Measurements from ENCODE around the gene UMAD1. TPM values are rescaled to one million over a fixed set of nuclear protein-coding genes. Genes with fewer than 3 reads are reported as not detected.

The UMAD1 gene
- total and polyA plus RNA-seq, 4 donors: 7.7 to 19.2 (median 12.2) TPM

DNA sequence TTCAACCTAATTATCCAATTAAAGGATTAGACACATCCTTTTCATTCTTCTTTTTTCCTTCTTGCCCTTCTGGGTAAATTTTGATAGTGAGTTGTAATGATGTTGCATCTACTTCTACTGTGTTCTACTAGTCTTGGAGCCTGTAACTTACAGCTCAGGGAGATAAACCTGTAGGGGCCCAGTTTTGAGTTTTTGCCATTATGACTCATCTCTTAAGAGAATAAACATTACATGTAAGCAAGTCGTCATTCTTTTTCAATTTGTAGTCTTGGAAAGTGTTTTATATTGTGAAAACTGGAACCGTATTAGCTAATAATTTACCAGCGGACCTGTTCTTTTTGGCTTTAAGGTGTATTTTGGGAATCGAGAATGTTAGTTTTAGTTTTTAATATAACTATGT is 167.6 kb downstream of the UMAD1 start:
- Histone ChIP-seq H3K36me3 (ENCODE audit: control insufficient read depth in 4 of 4, insufficient read depth in 4 of 4, low read length in 4 of 4) (no peaks in the 10 kb centered on the region), H3K4me1 (ENCODE audit: control insufficient read depth in 5 of 5, insufficient read depth in 5 of 5, low read length in 5 of 5) (no peaks in the 10 kb centered on the region), H3K9ac (ENCODE audit: insufficient read depth in 1 of 2, low read length in 2 of 2) (no peak overlapping the region), H3K27me3 (ENCODE audit: control insufficient read depth in 3 of 3, insufficient read depth in 3 of 3, low read length in 2 of 3) (no peaks in the 10 kb centered on the region), H3K9me3 (ENCODE audit: control insufficient read depth in 4 of 4, insufficient read depth in 3 of 4, low read length in 3 of 4) (no peaks in the 10 kb centered on the region), H3K27ac (ENCODE audit: low read depth in 1 of 2, low read length in 1 of 2) (no peak overlapping the region), H3K4me3 (no peak overlapping the region)
- no peak for ATAC-seq (ENCODE audit: insufficient read depth, low FRiP score)
- 80% methylated on average over 4 of the region's 4 CpGs for WGBS, 2 donors
- no peak for DNase-seq
- TF ChIP-seq, protein P1, sequence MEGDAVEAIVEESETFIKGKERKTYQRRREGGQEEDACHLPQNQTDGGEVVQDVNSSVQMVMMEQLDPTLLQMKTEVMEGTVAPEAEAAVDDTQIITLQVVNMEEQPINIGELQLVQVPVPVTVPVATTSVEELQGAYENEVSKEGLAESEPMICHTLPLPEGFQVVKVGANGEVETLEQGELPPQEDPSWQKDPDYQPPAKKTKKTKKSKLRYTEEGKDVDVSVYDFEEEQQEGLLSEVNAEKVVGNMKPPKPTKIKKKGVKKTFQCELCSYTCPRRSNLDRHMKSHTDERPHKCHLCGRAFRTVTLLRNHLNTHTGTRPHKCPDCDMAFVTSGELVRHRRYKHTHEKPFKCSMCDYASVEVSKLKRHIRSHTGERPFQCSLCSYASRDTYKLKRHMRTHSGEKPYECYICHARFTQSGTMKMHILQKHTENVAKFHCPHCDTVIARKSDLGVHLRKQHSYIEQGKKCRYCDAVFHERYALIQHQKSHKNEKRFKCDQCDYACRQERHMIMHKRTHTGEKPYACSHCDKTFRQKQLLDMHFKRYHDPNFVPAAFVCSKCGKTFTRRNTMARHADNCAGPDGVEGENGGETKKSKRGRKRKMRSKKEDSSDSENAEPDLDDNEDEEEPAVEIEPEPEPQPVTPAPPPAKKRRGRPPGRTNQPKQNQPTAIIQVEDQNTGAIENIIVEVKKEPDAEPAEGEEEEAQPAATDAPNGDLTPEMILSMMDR (IDR thresholded peaks at IDR 0.05; ENCODE audit: control extremely low read depth, extremely low read depth): no peak

DNA sequence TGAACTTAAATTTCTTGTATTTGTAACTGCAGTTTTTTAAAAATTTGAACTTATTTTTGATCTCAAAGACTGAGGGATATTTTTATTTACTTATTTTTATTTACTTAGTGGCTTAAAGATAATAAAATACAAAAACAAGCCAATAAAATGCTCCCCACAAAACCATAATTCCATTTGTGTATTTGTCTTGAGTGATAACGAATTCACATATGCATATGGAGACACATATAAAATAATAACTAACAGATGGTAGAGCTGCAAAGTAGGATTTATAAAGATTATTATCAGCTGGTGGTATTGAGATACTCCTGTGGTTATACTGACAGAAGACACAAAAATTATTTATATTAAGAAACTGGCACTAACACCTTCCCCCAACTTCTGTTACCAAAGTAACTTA is 168.1 kb downstream of the UMAD1 start:
- H3K27ac ChIP-seq (ENCODE audit: low read depth in 1 of 2, low read length in 1 of 2): no peak overlapping the region
- no peaks in the 10 kb centered on the region for H3K36me3 ChIP-seq (ENCODE audit: control insufficient read depth in 4 of 4, insufficient read depth in 4 of 4, low read length in 4 of 4)
- H3K4me1 ChIP-seq (ENCODE audit: control insufficient read depth in 5 of 5, insufficient read depth in 5 of 5, low read length in 5 of 5): no peaks in the 10 kb centered on the region
- TF ChIP-seq, protein P1 (IDR thresholded peaks at IDR 0.05; ENCODE audit: control extremely low read depth, extremely low read depth): no peak
- H3K9me3 ChIP-seq (ENCODE audit: control insufficient read depth in 4 of 4, insufficient read depth in 3 of 4, low read length in 3 of 4): no peaks in the 10 kb centered on the region
- H3K27me3 ChIP-seq (ENCODE audit: control insufficient read depth in 3 of 3, insufficient read depth in 3 of 3, low read length in 2 of 3): no peaks in the 10 kb centered on the region
- ATAC-seq (ENCODE audit: insufficient read depth, low FRiP score) (no peak), DNase-seq (no peak)
- no peak overlapping the region for H3K4me3 ChIP-seq
- H3K9ac ChIP-seq (ENCODE audit: insufficient read depth in 1 of 2, low read length in 2 of 2): no peak overlapping the region
- WGBS, 2 donors: 93 to 97% methylated on average over 1 of the region's 1 CpG

DNA sequence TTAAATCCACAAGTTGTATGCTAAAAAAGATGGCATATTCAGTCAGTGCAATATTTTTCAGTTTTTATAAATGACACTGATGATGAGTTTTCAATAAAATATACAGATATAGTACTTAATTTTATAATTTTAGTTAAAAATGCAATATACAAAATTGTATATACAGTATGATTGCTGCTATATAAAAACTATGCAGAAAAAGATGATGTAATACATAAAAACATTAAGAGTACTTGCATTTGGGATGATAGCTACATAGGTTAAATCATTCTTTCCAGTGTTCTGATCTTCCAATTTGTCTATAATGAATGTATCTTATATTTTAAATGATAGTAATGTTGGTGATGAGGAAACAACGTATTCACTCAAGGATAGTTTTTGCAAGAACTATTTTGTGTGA is 169.8 kb downstream of the UMAD1 start:
- DNase-seq (no peak), ATAC-seq (ENCODE audit: insufficient read depth, low FRiP score) (no peak)
- Histone ChIP-seq H3K9ac (ENCODE audit: insufficient read depth in 1 of 2, low read length in 2 of 2) (no peak overlapping the region), H3K9me3 (ENCODE audit: control insufficient read depth in 4 of 4, insufficient read depth in 3 of 4, low read length in 3 of 4) (no peaks in the 10 kb centered on the region), H3K27me3 (ENCODE audit: control insufficient read depth in 3 of 3, insufficient read depth in 3 of 3, low read length in 2 of 3) (no peaks in the 10 kb centered on the region), H3K27ac (ENCODE audit: low read depth in 1 of 2, low read length in 1 of 2) (no peak overlapping the region), H3K36me3 (ENCODE audit: control insufficient read depth in 4 of 4, insufficient read depth in 4 of 4, low read length in 4 of 4) (no peaks in the 10 kb centered on the region), H3K4me3 (no peak overlapping the region), H3K4me1 (ENCODE audit: control insufficient read depth in 5 of 5, insufficient read depth in 5 of 5, low read length in 5 of 5) (no peaks in the 10 kb centered on the region)
- TF ChIP-seq, protein P1 (IDR thresholded peaks at IDR 0.05; ENCODE audit: control extremely low read depth, extremely low read depth): no peak
- 94 to 97% methylated on average over 1 of the region's 1 CpG for WGBS, 2 donors

DNA sequence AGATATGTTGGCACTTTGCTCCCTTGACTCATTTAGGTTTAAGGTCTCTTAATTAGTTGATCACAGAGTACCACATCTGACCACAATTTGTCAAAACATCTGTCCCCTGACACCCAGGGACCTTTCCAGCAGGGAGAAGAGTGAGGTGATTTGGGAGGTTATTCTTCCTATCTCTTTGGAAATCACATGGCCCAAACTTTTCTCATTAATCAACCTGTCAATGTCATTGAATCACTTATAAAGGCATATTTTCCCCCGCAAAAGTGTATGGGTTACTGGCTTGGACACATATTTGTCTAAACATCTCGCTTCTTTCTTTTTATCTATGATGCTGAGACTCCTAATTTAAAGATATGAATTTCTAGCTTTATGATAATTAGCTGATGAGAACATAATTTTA is 170.3 kb downstream of the UMAD1 start:
- Histone ChIP-seq H3K4me1 (ENCODE audit: control insufficient read depth in 5 of 5, insufficient read depth in 5 of 5, low read length in 5 of 5) (no peaks in the 10 kb centered on the region), H3K27ac (ENCODE audit: low read depth in 1 of 2, low read length in 1 of 2) (no peak overlapping the region)

More for the DNA sequence above, 170.3 kb downstream of the UMAD1 start:
- DNase-seq (no peak), ATAC-seq (ENCODE audit: insufficient read depth, low FRiP score) (no peak)
- 93 to 94% methylated on average over 2 of the region's 2 CpGs for whole genome bisulfite sequencing, 2 donors
- H3K27me3 ChIP-seq (ENCODE audit: control insufficient read depth in 3 of 3, insufficient read depth in 3 of 3, low read length in 2 of 3): no peaks in the 10 kb centered on the region
- H3K4me3 ChIP-seq: no peak overlapping the region
- TF ChIP-seq, protein P1 (IDR thresholded peaks at IDR 0.05; ENCODE audit: control extremely low read depth, extremely low read depth): no peak
- H3K9me3 ChIP-seq (ENCODE audit: control insufficient read depth in 4 of 4, insufficient read depth in 3 of 4, low read length in 3 of 4): no peaks in the 10 kb centered on the region
- no peaks in the 10 kb centered on the region for H3K36me3 ChIP-seq (ENCODE audit: control insufficient read depth in 4 of 4, insufficient read depth in 4 of 4, low read length in 4 of 4)
- H3K9ac ChIP-seq (ENCODE audit: insufficient read depth in 1 of 2, low read length in 2 of 2): no peak overlapping the region
